ENCODE measurements around the gene EXOSC1.

Gene EXOSC1

GRCh38 chr10:97416565-97416964 lies 29.2 kb downstream of the EXOSC1 start:
- Histone ChIP-seq H4K20me1 (ENCODE audit: insufficient read depth) (no peaks in the 10 kb centered on the region), H3K4me2 (no peak overlapping the region), H3K4me3 (IDR thresholded peaks at IDR 0.05; ENCODE audit: insufficient read depth, low read depth, low read length) (no peak overlapping the region), H3K36me3 (ENCODE audit: insufficient read depth) (no peaks in the 10 kb centered on the region), H3K4me1 (ENCODE audit: low read depth, poor library complexity, severe bottlenecking) (peaks cover 50% of the 10 kb centered on the region), H3K27me3 (ENCODE audit: insufficient read depth, low read depth) (no peaks in the 10 kb centered on the region), H3K79me2 (ENCODE audit: insufficient read depth, low read depth) (no peaks in the 10 kb centered on the region), H3K9ac (no peak overlapping the region), H2AFZ (ENCODE audit: low read depth) (no peak overlapping the region), H3K27ac (no peak overlapping the region)
- no peak for TF ChIP-seq CTCF (conservative IDR thresholded peaks at IDR 0.05; ENCODE audit: low read depth, low read length)

DNA sequence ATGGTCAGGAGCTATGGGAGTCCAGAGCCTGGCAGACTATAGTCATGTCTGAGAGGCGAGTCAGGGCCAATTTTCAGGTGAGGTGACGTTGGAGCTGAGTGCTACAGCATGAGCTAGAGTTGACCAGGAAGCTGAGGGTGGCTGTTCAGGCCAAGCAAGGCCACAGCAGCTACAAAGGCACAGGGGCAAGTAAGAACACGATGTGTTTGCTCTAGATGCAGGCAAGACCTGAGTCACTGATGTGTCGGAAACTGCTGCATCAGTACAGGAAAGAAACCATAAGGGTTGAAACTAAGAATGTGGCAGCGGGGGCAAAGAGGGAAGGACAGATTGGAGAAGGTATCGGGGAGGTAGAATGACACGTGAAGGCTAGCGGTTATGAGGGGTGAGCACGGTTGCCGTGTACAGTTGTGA lies 32.9 kb downstream of the EXOSC1 start:
- Histone ChIP-seq H3K4me1 (ENCODE audit: low read depth, poor library complexity, severe bottlenecking) (peaks cover 43% of the 10 kb centered on the region), H2AFZ (ENCODE audit: low read depth) (peak overlapping the region; percentile 96), H3K4me2 (peak overlapping the region; percentile 88)

GRCh38 chr10:97411406-97411805 lies 34.4 kb downstream of the EXOSC1 start:
- Histone ChIP-seq H3K79me2 (ENCODE audit: insufficient read depth, low read depth) (no peaks in the 10 kb centered on the region), H3K4me3 (IDR thresholded peaks at IDR 0.05; ENCODE audit: insufficient read depth, low read depth, low read length) (no peak overlapping the region), H3K4me1 (ENCODE audit: low read depth, poor library complexity, severe bottlenecking) (peaks cover 54% of the 10 kb centered on the region), H3K9ac (no peak overlapping the region), H2AFZ (ENCODE audit: low read depth) (no peak overlapping the region), H3K36me3 (ENCODE audit: insufficient read depth) (no peaks in the 10 kb centered on the region), H3K27me3 (ENCODE audit: insufficient read depth, low read depth) (no peaks in the 10 kb centered on the region), H3K4me2 (no peak overlapping the region; the same call in 1 of the 2 replicates), H3K27ac (peak overlapping the region; percentile 93; the same call in 1 of the 2 replicates), H4K20me1 (ENCODE audit: insufficient read depth) (no peaks in the 10 kb centered on the region)
- TF ChIP-seq CTCF (conservative IDR thresholded peaks at IDR 0.05; ENCODE audit: low read depth, low read length) = no peak

More for the DNA sequence above, 32.9 kb downstream of the EXOSC1 start:
- H3K79me2 ChIP-seq (ENCODE audit: insufficient read depth, low read depth) = no peaks in the 10 kb centered on the region
- no peaks in the 10 kb centered on the region for H3K27me3 ChIP-seq (ENCODE audit: insufficient read depth, low read depth)
- no peaks in the 10 kb centered on the region for H3K36me3 ChIP-seq (ENCODE audit: insufficient read depth)
- H3K4me3 ChIP-seq (IDR thresholded peaks at IDR 0.05; ENCODE audit: insufficient read depth, low read depth, low read length) = no peak overlapping the region
- no peaks in the 10 kb centered on the region for H4K20me1 ChIP-seq (ENCODE audit: insufficient read depth)
- peak overlapping the region; percentile 55 for H3K9ac ChIP-seq
- TF ChIP-seq CTCF (conservative IDR thresholded peaks at IDR 0.05; ENCODE audit: low read depth, low read length) = no peak
- H3K27ac ChIP-seq = peak overlapping the region; percentile 93

GRCh38 chr10:97408496-97408992 lies 37.3 kb downstream of the EXOSC1 start:
- no peak overlapping the region for H3K4me3 ChIP-seq (IDR thresholded peaks at IDR 0.05; ENCODE audit: insufficient read depth, low read depth, low read length)
- no peaks in the 10 kb centered on the region for H3K36me3 ChIP-seq (ENCODE audit: insufficient read depth)
- no peak overlapping the region for H3K4me2 ChIP-seq
- H3K79me2 ChIP-seq (ENCODE audit: insufficient read depth, low read depth) = no peaks in the 10 kb centered on the region
- H3K4me1 ChIP-seq (ENCODE audit: low read depth, poor library complexity, severe bottlenecking) = peaks cover 41% of the 10 kb centered on the region
- H3K27ac ChIP-seq = no peak overlapping the region
- H2AFZ ChIP-seq (ENCODE audit: low read depth) = no peak overlapping the region
- no peaks in the 10 kb centered on the region for H4K20me1 ChIP-seq (ENCODE audit: insufficient read depth)
- TF ChIP-seq CTCF (conservative IDR thresholded peaks at IDR 0.05; ENCODE audit: low read depth, low read length) = no peak
- no peak overlapping the region for H3K9ac ChIP-seq
- no peaks in the 10 kb centered on the region for H3K27me3 ChIP-seq (ENCODE audit: insufficient read depth, low read depth)
